SIG-M5 treated with dmso at 0.1 percent for 504 hours (cell line): ENCODE results near the gene CHRM2.

Experiments used
- DNase-seq: peaks from one replicate; lab custom pipeline; 2025; ENCODE audit not compliant: unreplicated experiment; lab: John Stamatoyannopoulos, UW

CHRM2 gene

DNA sequence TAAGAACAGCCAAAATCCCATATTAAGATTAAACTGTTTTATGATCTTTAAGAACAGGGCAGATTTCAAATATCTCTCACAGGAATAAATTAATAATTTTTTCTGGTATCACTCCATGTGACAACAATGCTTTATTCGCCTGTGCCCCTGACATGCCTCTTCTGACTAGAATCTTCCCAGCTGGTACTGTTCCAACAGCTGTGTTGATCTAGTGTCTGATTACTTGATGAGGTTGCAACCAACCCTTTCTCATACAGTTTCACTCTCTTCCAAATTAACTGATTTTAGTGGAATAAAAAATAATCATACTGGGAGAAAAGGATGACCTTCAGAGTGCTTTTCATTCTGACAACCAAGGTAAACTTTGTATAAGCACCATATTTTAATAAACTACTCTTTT lies 151.9 kb downstream of the CHRM2 start:
- no peak for DNase-seq

- no peak for DNase-seq
These were observed 157.2 kb downstream of the CHRM2 start for GRCh38 chr7:137025469-137026175.

- DNase-seq = no peak
These were observed 157.7 kb downstream of the CHRM2 start for GRCh38 chr7:137026176-137026500.

- no peak for DNase-seq
These were observed 164.0 kb downstream of the CHRM2 start for GRCh38 chr7:137032436-137032835.

DNA sequence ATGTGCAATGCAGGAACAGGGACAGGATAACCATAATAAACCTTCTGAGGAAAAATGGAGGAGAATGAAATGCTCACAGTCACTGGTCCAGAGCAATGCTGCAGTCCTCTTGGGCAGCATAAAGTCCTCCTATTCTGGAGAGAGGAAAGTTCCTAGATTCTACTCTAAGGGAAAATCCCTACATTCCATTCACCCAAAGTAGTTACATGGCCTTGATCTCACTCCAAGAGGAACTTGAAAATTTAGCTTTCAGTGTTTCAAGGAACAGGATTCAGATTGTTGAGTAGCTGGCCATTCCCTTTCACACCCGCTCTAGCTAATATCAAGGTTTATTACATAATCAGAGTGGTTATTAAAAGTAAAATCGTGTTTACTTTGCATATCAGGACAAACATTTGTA lies 168.3 kb downstream of the CHRM2 start:
- DNase-seq = no peak

DNA sequence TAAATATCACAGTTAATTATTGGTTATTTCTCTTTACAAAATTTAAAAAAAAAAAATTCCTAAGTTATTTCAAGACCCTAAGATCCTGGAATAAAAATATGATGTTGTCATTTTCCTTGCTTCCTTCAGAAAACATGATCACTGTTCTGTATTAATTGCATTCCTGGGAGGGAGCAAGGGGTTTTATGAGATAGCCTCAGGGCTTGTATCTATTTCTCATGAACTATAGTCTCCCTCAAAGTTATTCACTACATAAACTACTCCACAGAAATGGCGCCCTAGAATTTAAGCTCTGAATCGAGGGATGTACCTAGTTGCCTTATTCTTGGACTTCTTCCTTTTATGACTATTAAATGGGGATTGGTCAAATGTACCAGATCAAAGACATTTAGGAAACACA lies 170.3 kb downstream of the CHRM2 start:
- DNase-seq = no peak

DNA sequence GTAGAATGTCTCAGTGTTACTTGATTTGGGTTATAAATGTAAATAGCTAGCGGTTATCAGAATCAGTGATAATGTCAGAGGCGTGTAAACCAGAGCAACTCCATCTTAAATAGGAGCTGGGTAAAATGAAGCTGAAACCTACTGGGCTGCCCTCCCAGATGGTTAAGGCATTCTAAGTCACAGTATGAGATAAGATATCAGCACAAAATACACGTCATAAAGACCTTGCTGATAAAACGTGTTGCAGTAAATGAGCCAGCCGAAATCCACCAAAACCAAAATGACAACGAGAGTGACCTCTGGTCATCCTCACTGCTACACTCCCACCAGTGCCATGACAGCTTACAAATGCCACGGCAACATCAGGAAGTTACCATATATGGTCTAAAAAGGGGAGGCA lies 172.3 kb downstream of the CHRM2 start:
- no peak for DNase-seq

GRCh38 chr7:137045573-137045972 lies 177.1 kb downstream of the CHRM2 start:
- DNase-seq = no peak

- DNase-seq = no peak
These were observed 201.0 kb downstream of the CHRM2 start for GRCh38 chr7:137069249-137069963.
